Nephron (organoid): Measurements from ENCODE around the gene ERRFI1.

Experiments
- H3K27ac Mint-ChIP-seq, 3 experiments: 2 replicates each; pipeline ENCODE4 v1.8.0; 2020; ENCODE audit warnings: mixed read lengths in 3 of 3, mild to moderate bottlenecking in 2 of 3, moderate library complexity in 1 of 3
- H3K27me3 Mint-ChIP-seq: 2 replicates; pipeline ENCODE4 v1.8.0; 2021; ENCODE audit warnings: low read depth, mild to moderate bottlenecking, moderate library complexity, mixed read lengths
- H3K36me3 Mint-ChIP-seq: 2 replicates; pipeline ENCODE4 v1.8.0; 2020; ENCODE audit warnings: low read depth, mixed read lengths
- H3K4me1 Mint-ChIP-seq: 2 replicates; pipeline ENCODE4 v1.8.0; 2020; ENCODE audit warnings: mixed read lengths
- H3K4me3 Mint-ChIP-seq, 3 experiments: 2 replicates each; pipeline ENCODE4 v1.8.0; 2020; ENCODE audit warnings: mild to moderate bottlenecking in 3 of 3, mixed read lengths in 3 of 3, moderate library complexity in 2 of 3
- H3K9me3 Mint-ChIP-seq: 2 replicates; pipeline ENCODE4 v1.8.0; 2020; ENCODE audit warnings: mixed read lengths
- CTCF ChIP-seq, 3 experiments: fragments of 200-600 bp; sonication (generic); IDR thresholded peaks; one replicate each; pipeline ENCODE4 v1.5.0; 2021; ENCODE audit warnings: antibody characterized with exemption in 3 of 3; ENCODE audit not compliant: unreplicated experiment in 3 of 3

ERRFI1 gene

GRCh38 chr1:8026976-8027747, 1.1 kb upstream of the ERRFI1 start:
- no peaks in the 10 kb centered on the region for H3K9me3 Mint-ChIP-seq
- no peaks in the 10 kb centered on the region for H3K36me3 Mint-ChIP-seq
- TF ChIP-seq CTCF (IDR thresholded peaks at IDR 0.05; ENCODE audit: unreplicated experiment in 3 of 3): no peak
- H3K4me1 Mint-ChIP-seq: peaks cover 34% of the 10 kb centered on the region
- H3K4me3 Mint-ChIP-seq: peak overlapping the region; percentile 85 to 88 (median 88)
- peaks cover 3% of the 10 kb centered on the region for H3K27me3 Mint-ChIP-seq
- H3K27ac Mint-ChIP-seq: peak overlapping the region; percentile 58 to 89 (median 88)

- Mint-ChIP-seq H3K27me3 (peaks cover 3% of the 10 kb centered on the region), H3K36me3 (no peaks in the 10 kb centered on the region), H3K9me3 (no peaks in the 10 kb centered on the region), H3K27ac (peak overlapping the region; percentile 65 to 83 (median 78)), H3K4me3 (peak overlapping the region; percentile 85 to 91 (median 89)), H3K4me1 (peaks cover 34% of the 10 kb centered on the region)
- TF ChIP-seq CTCF (IDR thresholded peaks at IDR 0.05; ENCODE audit: unreplicated experiment in 3 of 3): no peak
Measured at GRCh38 chr1:8025671-8026144, 401 bp downstream of the ERRFI1 start.

GRCh38 chr1:8025061-8025670, 943 bp downstream of the ERRFI1 start:
- peak overlapping the region; percentile 85 to 91 (median 89) for H3K4me3 Mint-ChIP-seq
- H3K36me3 Mint-ChIP-seq: no peaks in the 10 kb centered on the region
- peaks cover 2% of the 10 kb centered on the region for H3K27me3 Mint-ChIP-seq
- TF ChIP-seq CTCF (IDR thresholded peaks at IDR 0.05; ENCODE audit: unreplicated experiment in 3 of 3): no peak
- H3K9me3 Mint-ChIP-seq: no peaks in the 10 kb centered on the region
- H3K4me1 Mint-ChIP-seq: peaks cover 34% of the 10 kb centered on the region
- peak overlapping the region; percentile 65 to 83 (median 78) for H3K27ac Mint-ChIP-seq

GRCh38 chr1:8024329-8024728, 1.8 kb downstream of the ERRFI1 start:
- H3K27me3 Mint-ChIP-seq: no peaks in the 10 kb centered on the region
- H3K27ac Mint-ChIP-seq: no peak overlapping the region
- H3K36me3 Mint-ChIP-seq: no peaks in the 10 kb centered on the region

GRCh38 chr1:8023995-8024313, 2.2 kb downstream of the ERRFI1 start:
- H3K4me3 Mint-ChIP-seq: peak overlapping the region; percentile 62 to 85 (median 75)
- no peaks in the 10 kb centered on the region for H3K27me3 Mint-ChIP-seq
- H3K9me3 Mint-ChIP-seq: no peaks in the 10 kb centered on the region
- TF ChIP-seq CTCF (IDR thresholded peaks at IDR 0.05; ENCODE audit: unreplicated experiment in 3 of 3): no peak
- H3K36me3 Mint-ChIP-seq: no peaks in the 10 kb centered on the region
- H3K27ac Mint-ChIP-seq: peak overlapping the region in 1 of 3 experiments; percentile 14
- peaks cover 41% of the 10 kb centered on the region for H3K4me1 Mint-ChIP-seq

More at GRCh38 chr1:8024329-8024728, 1.8 kb downstream of the ERRFI1 start:
- H3K4me3 Mint-ChIP-seq: peak overlapping the region; percentile 62 to 85 (median 75)
- peaks cover 38% of the 10 kb centered on the region for H3K4me1 Mint-ChIP-seq
- no peak for TF ChIP-seq CTCF (IDR thresholded peaks at IDR 0.05; ENCODE audit: unreplicated experiment in 3 of 3)
- no peaks in the 10 kb centered on the region for H3K9me3 Mint-ChIP-seq
